Measurements from ENCODE around the gene CHRM3.

Gene CHRM3

DNA sequence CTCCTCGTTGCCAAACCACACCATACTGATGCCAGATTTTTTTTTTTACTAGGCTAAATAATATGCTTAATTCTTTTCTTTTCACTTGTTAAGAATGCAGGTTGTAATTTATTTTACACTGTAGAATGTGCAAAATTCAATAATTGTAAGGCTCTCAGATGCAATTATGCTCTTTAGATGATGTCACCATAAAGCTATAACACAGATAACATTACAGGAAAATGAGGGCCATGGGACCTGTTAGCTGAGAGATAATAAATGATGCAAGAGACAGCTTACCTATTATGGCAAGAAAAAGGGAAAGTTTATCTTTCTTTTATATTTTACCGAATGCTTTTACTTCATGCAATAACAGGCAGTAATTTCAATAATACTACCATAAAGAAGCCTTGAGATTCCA is 35.4 kb downstream of the CHRM3 start:
- H3K4me3 ChIP-seq (ENCODE audit: low read length), result no peak overlapping the region
- no peaks in the 10 kb centered on the region for H3K27me3 ChIP-seq (ENCODE audit: insufficient read depth, low read length)
- H3K9me3 ChIP-seq (ENCODE audit: low read length), result no peaks in the 10 kb centered on the region

DNA sequence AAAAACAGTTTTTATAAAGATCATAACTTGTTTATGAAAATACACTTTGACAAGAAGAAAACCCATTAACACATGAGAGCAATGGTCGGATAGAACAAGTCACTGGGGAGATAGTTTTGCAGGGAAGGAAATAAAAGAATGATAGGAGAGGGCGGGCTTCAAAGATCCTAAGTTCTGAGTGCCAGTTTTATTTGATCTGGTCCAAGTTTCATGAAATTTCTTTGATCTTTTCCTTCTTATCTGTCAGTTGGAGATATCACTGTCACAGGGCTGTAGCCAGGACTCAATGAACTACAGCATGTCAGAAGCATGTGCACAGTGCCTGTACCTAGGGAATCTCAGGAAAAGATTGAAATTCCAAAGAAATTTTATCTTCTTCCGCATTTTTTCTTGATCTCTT is 36.5 kb downstream of the CHRM3 start:
- no peaks in the 10 kb centered on the region for H3K27me3 ChIP-seq (ENCODE audit: insufficient read depth, low read length)
- no peaks in the 10 kb centered on the region for H3K4me1 ChIP-seq (ENCODE audit: insufficient read depth, low read length)
- H2AFZ ChIP-seq (ENCODE audit: low read depth, low read length), result no peak overlapping the region
- no peak overlapping the region for H3K4me3 ChIP-seq (ENCODE audit: low read length)
- H3K36me3 ChIP-seq (ENCODE audit: insufficient read depth, low read length), result no peaks in the 10 kb centered on the region
- no peaks in the 10 kb centered on the region for H3K9me3 ChIP-seq (ENCODE audit: low read length)

More for the DNA sequence above, 35.4 kb downstream of the CHRM3 start:
- Histone ChIP-seq H3K4me1 (ENCODE audit: insufficient read depth, low read length) (no peaks in the 10 kb centered on the region), H2AFZ (ENCODE audit: low read depth, low read length) (no peak overlapping the region), H3K36me3 (ENCODE audit: insufficient read depth, low read length) (no peaks in the 10 kb centered on the region)

DNA sequence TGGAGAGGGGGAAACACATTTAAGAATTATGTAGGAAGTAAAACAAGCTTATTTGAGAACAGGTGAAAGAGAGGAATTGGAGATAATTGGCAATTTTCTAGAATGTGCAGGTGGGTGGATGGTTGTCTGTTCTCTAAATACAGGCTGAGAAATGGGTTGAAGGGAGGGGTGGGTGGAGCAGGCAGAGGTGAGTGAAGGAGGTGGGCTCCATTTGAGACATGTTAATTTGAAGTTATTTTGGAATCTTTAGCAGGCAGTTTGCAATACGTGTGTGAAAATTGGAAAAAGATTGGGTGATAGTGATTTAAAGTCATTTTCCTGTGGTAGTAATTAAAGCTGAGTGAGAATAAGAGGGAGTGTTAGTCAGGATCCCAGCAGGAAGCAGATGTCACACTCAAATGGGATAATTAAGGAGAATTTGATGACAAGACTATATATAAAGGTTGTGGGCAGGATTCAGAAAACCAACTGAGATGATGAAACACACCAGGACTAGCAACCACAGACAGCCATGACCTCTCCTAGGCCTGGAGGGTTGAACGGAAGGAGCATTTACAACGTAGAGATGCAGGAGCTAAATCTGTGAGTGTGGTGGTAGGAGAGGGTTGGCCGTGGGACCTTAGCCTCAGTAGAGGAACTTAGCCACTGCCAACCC is 40.6 kb downstream of the CHRM3 start:
- Histone ChIP-seq H3K9me3 (ENCODE audit: low read length) (no peaks in the 10 kb centered on the region), H3K27me3 (ENCODE audit: insufficient read depth, low read length) (no peaks in the 10 kb centered on the region), H3K4me1 (ENCODE audit: insufficient read depth, low read length) (no peaks in the 10 kb centered on the region), H2AFZ (ENCODE audit: low read depth, low read length) (no peak overlapping the region), H3K36me3 (ENCODE audit: insufficient read depth, low read length) (no peaks in the 10 kb centered on the region), H3K4me3 (ENCODE audit: low read length) (no peak overlapping the region)

DNA sequence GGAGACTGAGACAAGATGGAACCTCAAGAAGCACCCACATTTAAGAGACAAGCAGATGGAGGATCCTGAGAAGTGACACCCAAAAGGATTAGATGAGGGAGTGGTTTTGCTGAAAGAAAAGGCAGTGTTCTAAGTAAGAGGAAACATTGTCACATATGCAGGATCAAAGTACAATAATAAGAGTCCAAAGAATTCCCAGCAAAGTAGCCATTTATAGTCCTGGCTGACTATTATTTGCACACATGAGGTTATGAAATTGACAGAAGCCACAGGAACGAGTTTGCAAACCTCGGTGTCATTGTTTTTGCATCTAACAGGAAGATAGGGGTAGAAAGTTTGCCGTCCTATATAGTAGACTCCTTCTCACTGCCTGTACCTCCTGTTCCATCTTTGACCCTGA is 41.3 kb downstream of the CHRM3 start:
- no peak overlapping the region for H2AFZ ChIP-seq (ENCODE audit: low read depth, low read length)
- H3K36me3 ChIP-seq (ENCODE audit: insufficient read depth, low read length), result no peaks in the 10 kb centered on the region
- H3K4me3 ChIP-seq (ENCODE audit: low read length), result no peak overlapping the region
- no peaks in the 10 kb centered on the region for H3K9me3 ChIP-seq (ENCODE audit: low read length)
- no peaks in the 10 kb centered on the region for H3K4me1 ChIP-seq (ENCODE audit: insufficient read depth, low read length)
- H3K27me3 ChIP-seq (ENCODE audit: insufficient read depth, low read length), result no peaks in the 10 kb centered on the region

DNA sequence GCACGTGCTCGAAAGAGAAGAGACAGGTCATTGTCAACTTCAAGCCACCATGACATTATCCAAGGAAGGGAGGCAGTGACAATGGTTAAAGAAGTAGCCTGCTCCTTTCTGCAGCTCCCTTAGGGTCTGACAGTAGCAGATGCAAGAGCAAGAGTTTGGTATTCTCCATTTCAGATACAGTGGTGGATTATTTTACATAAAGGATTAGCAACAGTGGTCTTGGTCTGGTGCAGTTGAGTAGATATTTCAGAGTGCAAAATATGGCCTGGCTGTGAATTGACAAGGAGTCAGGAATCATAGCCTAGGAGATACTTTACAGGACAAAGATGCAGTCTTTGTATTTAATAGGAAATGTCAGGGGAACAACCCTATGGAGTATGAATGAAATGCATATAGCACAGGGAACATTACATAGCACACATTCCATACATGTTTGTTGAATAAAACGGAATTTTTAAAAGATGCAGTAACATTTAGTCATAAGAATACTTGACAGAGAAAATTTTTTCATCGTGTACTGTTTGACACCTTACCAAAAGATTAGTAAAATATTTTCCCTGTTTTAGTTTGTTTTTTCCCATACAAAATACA is 41.8 kb downstream of the CHRM3 start:
- H2AFZ ChIP-seq (ENCODE audit: low read depth, low read length), result no peak overlapping the region
- H3K4me3 ChIP-seq (ENCODE audit: low read length), result no peak overlapping the region
- H3K4me1 ChIP-seq (ENCODE audit: insufficient read depth, low read length), result no peaks in the 10 kb centered on the region
- no peaks in the 10 kb centered on the region for H3K36me3 ChIP-seq (ENCODE audit: insufficient read depth, low read length)
- H3K9me3 ChIP-seq (ENCODE audit: low read length), result no peaks in the 10 kb centered on the region
- H3K27me3 ChIP-seq (ENCODE audit: insufficient read depth, low read length), result no peaks in the 10 kb centered on the region

DNA sequence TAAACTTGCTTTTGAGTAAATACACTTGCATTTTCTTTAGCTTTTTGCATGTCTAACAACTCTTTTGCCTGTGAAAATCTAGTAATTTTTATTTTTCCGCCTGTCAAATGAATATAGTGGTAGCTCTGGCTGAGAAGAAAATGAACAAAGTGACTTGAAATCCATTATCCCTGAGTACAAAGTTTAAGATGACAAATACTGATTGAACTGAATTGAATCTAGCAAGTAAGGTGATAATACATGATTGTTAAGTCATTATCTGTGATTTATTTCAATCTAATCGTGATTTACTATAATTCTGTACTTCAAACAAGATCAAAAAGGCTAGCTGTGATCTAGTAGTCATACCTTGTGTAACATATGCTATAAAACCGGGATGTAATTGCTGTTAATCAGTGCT is 42.8 kb downstream of the CHRM3 start:
- no peaks in the 10 kb centered on the region for H3K27me3 ChIP-seq (ENCODE audit: insufficient read depth, low read length)
- H3K4me1 ChIP-seq (ENCODE audit: insufficient read depth, low read length), result no peaks in the 10 kb centered on the region
- no peaks in the 10 kb centered on the region for H3K36me3 ChIP-seq (ENCODE audit: insufficient read depth, low read length)
- no peaks in the 10 kb centered on the region for H3K9me3 ChIP-seq (ENCODE audit: low read length)
- H3K4me3 ChIP-seq (ENCODE audit: low read length), result no peak overlapping the region
- H2AFZ ChIP-seq (ENCODE audit: low read depth, low read length), result no peak overlapping the region

DNA sequence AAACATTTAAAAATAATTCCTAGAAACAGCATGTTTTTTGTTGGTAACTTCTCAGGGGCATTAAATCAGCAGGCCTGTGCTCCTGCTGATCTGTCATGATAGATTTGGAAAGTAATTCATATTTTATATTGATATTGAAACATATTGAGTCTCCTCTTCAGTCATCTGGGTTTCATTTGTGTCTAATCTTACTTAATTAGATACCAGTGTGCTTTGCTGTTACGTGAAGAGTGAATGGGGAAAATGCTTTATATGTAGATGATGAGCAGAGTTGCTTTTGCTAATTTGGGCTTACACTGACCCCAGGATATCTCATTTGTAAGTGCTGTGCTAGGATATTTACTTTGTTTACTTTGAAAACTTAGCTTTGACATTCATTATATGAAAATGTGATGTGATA is 45.9 kb downstream of the CHRM3 start:
- H3K27me3 ChIP-seq (ENCODE audit: insufficient read depth, low read length), result no peaks in the 10 kb centered on the region
- no peaks in the 10 kb centered on the region for H3K36me3 ChIP-seq (ENCODE audit: insufficient read depth, low read length)
- H3K4me1 ChIP-seq (ENCODE audit: insufficient read depth, low read length), result no peaks in the 10 kb centered on the region
- no peak overlapping the region for H3K4me3 ChIP-seq (ENCODE audit: low read length)
- H3K9me3 ChIP-seq (ENCODE audit: low read length), result no peaks in the 10 kb centered on the region
- H2AFZ ChIP-seq (ENCODE audit: low read depth, low read length), result no peak overlapping the region

DNA sequence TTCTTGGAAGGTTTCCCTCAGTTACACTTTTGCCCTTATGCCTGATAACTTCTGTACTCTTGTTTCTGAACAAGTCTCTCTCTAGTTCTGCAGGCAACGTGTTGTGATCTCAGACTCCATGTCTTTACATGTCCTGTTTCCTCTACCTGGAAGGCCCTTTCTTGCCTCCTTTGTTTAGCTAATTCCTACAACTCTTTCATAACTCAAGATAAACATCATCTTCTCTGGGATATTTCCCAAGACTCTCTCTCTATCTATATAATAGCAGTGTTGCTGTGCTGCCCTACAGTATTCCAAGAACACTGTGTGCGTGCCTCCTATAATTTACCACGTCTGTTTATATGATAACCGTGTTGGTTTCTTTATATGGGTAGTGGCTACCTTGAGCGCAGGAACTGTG is 47.8 kb downstream of the CHRM3 start:
- Histone ChIP-seq H3K4me3 (ENCODE audit: low read length) (no peak overlapping the region), H3K36me3 (ENCODE audit: insufficient read depth, low read length) (no peaks in the 10 kb centered on the region), H3K27me3 (ENCODE audit: insufficient read depth, low read length) (no peaks in the 10 kb centered on the region), H3K4me1 (ENCODE audit: insufficient read depth, low read length) (no peaks in the 10 kb centered on the region), H2AFZ (ENCODE audit: low read depth, low read length) (no peak overlapping the region), H3K9me3 (ENCODE audit: low read length) (no peaks in the 10 kb centered on the region)
